GOT3 (cell line): ENCODE data around the gene SERPINA10.

Experiments
- DNase-seq: peaks from one replicate; lab custom pipeline; 2025; ENCODE audit warnings: mixed read lengths; lab: John Stamatoyannopoulos, UW

SERPINA10 gene, protein sequence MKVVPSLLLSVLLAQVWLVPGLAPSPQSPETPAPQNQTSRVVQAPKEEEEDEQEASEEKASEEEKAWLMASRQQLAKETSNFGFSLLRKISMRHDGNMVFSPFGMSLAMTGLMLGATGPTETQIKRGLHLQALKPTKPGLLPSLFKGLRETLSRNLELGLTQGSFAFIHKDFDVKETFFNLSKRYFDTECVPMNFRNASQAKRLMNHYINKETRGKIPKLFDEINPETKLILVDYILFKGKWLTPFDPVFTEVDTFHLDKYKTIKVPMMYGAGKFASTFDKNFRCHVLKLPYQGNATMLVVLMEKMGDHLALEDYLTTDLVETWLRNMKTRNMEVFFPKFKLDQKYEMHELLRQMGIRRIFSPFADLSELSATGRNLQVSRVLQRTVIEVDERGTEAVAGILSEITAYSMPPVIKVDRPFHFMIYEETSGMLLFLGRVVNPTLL

GRCh38 chr14:94292872-94293577 is at the start of gene SERPINA10:
Gene SERPINA10 (minus strand): TSS chr14:94293268. CDS start chr14:94290593, 2,675 bp downstream.
- DNase-seq: no peak

- DNase-seq: peak; percentile 58
Measured at GRCh38 chr14:94342334-94342934, 49.4 kb upstream of the SERPINA10 start.

DNA sequence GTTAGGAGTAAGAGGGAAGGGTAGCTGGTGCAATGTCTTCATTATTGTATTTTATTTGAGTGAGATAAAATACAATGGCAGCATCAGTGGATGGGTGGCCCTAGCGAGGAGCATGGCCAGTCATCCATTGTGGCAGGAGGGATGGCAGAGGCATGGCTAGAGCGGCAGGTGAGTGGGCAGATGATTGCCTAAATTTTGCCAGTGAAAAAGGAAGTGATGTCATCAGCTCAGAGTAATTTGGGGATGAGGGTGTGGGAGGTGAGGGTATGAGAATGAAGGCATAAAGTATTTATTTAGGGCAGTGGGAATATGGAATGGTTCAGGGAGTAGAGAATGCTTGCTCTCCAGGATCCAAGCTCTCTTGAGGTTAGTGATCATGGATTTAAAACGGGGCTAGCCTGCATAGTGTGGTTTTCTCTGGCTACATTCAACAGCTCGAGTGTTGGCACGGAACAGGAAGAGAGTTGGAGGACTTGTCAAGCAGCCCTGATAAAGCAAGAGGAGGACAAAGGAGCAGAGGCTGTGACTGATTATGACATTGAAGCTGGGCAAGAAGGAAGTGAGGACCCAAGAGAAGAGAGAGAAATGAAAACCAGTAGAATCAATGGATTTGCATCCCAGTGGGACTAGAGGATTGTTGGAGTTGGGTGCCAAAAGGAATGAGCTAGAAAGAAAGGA is 48.7 kb upstream of the SERPINA10 start:
- no peak for DNase-seq

DNA sequence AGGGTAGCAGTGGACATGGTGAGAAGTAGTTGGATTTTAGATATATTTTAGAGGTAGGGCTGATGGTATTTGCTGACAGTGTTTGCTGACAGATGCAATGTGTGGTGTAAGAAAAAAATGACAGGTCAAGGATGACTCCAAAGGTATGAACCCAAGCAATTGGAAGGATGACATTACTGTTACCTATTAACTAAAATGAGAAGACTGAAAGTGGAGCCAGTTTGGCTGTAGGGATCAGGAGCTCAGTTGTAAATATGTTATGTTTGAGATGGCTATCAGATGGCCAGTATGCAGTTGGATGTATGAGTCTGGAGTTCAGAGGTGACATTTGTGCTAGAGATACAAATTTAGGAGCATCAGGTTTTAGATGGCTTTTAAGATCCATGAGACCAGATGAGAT is 47.5 kb upstream of the SERPINA10 start:
- no peak for DNase-seq

- DNase-seq: no peak
Measured at GRCh38 chr14:94338023-94338422, 45.0 kb upstream of the SERPINA10 start.

- DNase-seq: no peak
Measured at GRCh38 chr14:94337274-94337673, 44.2 kb upstream of the SERPINA10 start.

- DNase-seq: no peak
Measured at GRCh38 chr14:94334872-94335271, 41.8 kb upstream of the SERPINA10 start.

DNA sequence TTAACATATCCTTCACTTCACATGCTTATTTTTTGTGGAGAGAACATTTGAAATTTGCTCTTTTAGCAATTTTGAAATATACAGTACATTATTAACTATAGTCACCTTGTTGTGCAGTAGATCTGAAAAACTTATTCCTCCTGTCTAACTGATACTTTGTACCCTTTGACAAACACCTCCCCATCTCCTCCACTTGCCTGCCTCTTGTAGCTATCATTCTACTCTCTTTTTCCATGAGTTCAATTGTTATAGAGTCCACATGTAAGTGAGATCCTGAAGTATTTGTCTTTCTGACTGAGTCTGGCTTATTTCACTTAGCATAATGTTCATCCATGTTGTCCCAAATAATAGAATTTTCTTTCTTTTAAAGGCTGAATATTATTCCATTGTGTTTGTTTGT is 39.5 kb upstream of the SERPINA10 start:
- DNase-seq: no peak

DNA sequence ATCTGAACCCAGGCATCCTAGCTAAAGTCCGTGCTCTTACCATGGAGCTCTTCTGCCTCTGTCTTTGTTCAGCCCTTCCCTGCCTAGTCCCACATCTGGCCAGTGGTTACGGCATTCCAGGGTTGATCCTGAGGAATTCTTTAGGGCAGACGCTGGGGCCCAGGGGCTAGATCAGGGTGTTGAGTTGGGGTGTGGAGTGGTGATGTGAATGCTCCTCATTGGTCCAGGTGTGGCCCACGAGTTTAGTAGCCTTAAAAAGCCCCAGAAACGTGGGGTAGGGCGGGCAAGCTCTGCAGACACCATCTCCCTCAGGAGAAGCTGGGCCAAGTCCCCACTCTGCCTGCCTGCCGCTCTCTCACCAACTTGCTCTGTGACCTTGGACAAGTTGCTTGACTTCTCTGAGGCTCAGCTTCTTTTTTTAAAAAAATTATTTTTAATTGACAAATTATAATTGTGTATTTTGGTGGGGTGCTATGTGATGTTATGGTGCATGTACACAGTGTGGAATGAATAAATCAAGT is 39.1 kb upstream of the SERPINA10 start:
- no peak for DNase-seq

DNA sequence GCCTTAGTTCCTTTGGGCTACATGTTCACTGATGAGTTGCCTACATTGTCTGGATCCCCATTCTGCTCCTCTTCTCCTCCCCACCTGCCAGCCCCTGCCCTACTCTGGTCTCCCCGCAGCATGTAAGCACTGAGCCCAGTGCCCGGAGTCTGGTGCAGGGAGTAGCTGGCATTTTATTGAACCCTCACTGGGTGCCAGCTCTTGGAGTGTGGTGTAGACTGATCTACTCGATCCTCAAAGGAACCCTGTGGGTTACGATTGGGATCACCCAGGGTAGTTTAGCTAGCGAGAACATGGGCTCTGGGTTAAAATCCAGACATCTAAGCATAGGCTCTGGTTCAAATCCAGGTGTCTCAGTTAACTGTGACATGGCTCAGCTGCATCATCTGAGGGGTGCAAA is 38.4 kb upstream of the SERPINA10 start:
- no peak for DNase-seq

DNA sequence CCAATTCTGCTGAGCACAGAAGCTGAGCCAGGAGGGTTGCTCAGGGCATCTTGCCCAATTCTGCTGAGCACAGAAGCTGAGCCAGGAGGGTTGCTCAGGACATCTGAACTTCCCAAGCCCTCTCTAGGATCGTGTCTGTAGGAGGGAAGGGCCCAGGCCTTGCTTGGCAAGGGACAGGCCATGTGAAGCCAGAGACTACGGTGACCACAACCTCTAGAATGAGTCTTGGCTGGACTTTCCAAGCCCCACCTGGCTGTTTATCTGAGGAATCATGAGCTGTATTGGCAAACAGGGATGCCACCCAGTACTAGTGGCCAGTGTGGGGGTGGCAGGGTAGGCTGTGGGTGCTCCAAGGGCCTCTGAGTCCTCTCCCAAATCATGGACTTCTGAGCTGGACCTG is 37.8 kb upstream of the SERPINA10 start:
- DNase-seq: no peak

GRCh38 chr14:94330432-94330831 is 37.4 kb upstream of the SERPINA10 start:
- no peak for DNase-seq

DNA sequence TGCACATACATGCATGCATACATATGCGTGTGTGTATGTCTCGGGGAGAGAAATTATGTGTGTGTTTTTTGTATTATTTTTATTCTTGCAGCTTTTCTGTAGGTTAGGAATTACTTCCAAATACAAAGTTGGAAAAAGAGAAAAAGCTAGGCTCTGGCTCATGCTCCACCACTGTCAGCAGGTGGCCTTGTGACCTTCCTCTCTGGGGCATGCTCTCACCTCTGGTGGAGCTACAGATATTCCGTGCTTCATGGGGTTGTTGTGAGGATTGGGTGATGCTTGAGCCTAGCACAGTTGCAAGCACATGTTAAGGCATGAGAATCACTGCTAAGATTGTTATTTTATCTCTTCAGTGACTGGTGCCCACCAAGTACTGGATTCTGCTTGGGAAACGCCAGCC is 36.8 kb upstream of the SERPINA10 start:
- no peak for DNase-seq

GRCh38 chr14:94328196-94328595 is 35.1 kb upstream of the SERPINA10 start:
- no peak for DNase-seq

DNA sequence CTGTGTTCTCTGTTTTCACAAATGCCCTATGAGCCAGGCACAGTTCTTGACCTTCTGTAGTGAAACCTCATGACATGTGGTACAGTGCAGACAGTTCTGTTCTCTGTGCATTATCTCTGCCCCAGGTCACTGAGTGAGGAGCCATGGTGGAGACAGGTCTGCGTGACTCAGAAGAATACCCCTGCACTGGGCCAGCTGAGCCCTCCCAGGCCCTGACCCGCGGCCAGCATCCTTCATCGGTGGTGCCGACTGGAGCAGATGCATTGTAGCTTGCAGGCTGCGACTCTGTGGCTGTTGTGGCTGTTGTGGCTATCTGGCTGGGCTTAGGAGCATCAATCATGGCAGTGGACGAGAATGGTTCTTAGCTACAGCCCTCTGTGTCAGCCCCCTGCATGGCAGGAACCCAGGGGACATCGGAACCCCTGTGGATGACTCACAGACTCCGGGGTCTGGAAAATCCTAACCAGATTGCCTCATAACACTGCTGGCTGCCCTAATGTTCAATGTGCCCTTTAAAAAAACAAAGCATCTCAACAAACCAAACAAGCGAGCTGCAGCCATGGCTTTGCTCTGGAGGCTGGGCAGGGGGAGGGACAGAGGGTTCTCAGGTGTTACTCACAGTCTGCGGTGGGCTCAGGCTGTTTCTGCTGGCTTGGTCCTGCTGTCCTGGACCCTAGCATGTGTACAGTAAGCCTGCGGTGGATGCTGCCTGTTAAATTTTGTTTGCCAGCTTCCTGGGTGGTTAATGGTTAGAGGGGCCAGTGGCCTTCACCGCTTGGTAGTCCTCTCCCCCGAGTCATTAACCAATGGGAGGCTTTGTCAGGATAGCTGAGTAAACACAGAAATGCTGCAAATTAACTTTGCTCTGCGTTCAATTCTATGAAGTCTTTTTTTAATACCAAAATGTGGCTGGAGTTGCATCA is 29.8 kb upstream of the SERPINA10 start, which contains the start of gene SERPINA6:
Gene SERPINA6 (minus strand): TSS at position 689 of the 923 bp plus-strand sequence. CDS start 8,688 bp downstream, outside the sequence.
- DNase-seq: no peak

GRCh38 chr14:94321421-94322271 is 28.6 kb upstream of the SERPINA10 start:
- no peak for DNase-seq

DNA sequence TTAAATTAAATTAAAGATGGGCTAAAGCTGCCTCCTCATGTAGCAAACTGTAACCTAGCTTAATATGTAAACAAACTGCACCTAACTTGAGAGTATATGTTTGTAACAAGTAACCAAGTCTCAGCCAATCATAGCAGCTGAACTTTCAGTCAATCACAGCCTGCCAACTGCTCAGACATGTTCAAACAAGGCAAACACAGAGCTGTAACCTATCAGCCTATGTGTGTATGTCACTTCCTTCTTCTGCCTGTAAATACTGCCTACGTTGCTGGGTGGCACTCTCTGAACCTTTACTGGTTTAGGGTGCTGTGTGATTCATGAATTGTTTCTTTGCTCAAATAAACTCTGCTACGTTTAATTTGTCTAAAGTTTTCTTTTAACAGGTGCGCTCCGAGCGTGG is 27.2 kb upstream of the SERPINA10 start:
- DNase-seq: no peak

DNA sequence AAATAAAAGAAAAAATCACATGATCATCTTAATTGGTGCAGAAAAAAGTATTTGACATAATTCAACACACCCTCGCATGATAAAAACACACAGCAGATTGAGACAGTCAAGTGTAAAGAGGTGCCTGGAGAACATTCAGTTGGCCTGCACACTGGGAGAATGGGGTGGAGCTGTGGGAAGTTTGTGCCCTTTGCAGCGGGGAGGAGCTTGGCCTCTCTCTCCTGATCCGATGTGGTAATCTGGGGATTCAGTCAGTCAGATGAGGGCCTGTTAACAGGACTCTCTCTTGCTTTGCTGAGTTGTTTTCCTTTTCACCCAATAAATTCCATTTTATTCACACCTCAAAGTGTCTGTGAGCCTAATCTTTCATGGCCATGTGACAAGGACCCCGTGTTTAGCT is 24.2 kb upstream of the SERPINA10 start:
- no peak for DNase-seq

DNA sequence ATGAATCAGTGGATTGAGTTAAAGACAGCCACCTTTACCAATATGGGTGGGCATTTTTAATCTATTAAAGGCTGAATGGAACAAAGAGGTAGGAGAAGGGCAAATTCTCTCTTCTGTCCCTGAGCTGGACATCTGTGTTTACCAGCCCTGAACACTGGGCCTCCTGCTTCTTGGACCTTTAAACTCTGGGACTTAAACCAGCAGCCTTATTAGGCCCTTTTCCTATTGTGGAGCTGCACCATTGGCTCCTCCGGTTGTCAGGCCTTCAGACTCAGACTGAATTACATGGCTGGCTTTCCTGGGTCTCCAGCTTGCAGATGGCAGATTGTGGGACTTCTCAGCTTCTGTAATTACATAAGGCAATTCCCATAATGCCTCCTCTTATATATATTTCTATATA is 23.6 kb upstream of the SERPINA10 start:
- no peak for DNase-seq

- DNase-seq: no peak
Measured at GRCh38 chr14:94314890-94315289, 21.8 kb upstream of the SERPINA10 start.
